Measurements from ENCODE around the gene HOMER3. TPM values are rescaled to one million over a fixed set of nuclear protein-coding genes. Genes with fewer than 3 reads are reported as not detected.

Gene HOMER3
- polyA plus RNA-seq, 3 donors: 45.1 to 88.1 (median 49.4) TPM

- Mint-ChIP-seq H3K36me3 (peaks cover 0 to 2% of the 10 kb centered on the region in 2 donors), H3K4me1 (peaks cover 52% of the 10 kb centered on the region), H3K27me3 (ENCODE audit: low read depth in 3 of 3) (peaks cover 0 to 2% (median 1%) of the 10 kb centered on the region in 3 donors), H3K4me3 (no peak overlapping the region), H3K27ac (peak overlapping the region; percentile 74 to 98 (median 87)), H3K9me3 (peaks cover 0 to 4% (median 0%) of the 10 kb centered on the region in 7 donors)
- no peak for TF ChIP-seq CTCF (IDR thresholded peaks at IDR 0.05)
- Histone ChIP-seq H3K79me2 (ENCODE audit: insufficient read depth, low read length) (no peaks in the 10 kb centered on the region), H2AFZ (ENCODE audit: insufficient read depth, low read depth, low read length, poor library complexity, severe bottlenecking) (no peak overlapping the region), H3K4me3 (replicated peaks in 1 of 3; ENCODE audit: low read depth in 2 of 3, low read length in 3 of 3) (no peak overlapping the region), H3K27me3 (ENCODE audit: control insufficient read depth in 2 of 2, insufficient read depth in 2 of 2, low read length in 2 of 2) (no peaks in the 10 kb centered on the region), H3K9me3 (replicated peaks in 1 of 2; ENCODE audit: control insufficient read depth in 1 of 2, insufficient read depth in 1 of 2, low read length in 2 of 2) (no peaks in the 10 kb centered on the region), H3K36me3 (replicated peaks in 1 of 2; ENCODE audit: control insufficient read depth in 1 of 2, insufficient read depth in 2 of 2, low read length in 2 of 2) (no peaks in the 10 kb centered on the region), H3K27ac (ENCODE audit: low read depth in 1 of 2, low read length in 2 of 2) (peak overlapping the region; percentile 82 to 97), H4K20me1 (ENCODE audit: insufficient read depth, low read length) (no peaks in the 10 kb centered on the region), H3K4me1 (ENCODE audit: control insufficient read depth in 1 of 2, insufficient read depth in 2 of 2, low read length in 2 of 2) (peaks cover 66 to 73% of the 10 kb centered on the region in 2 donors), H3K4me2 (replicated peaks; ENCODE audit: extremely low read depth, low read length, poor library complexity, severe bottlenecking) (no peak overlapping the region), H3K9ac (ENCODE audit: insufficient read depth, low read length, poor library complexity, severe bottlenecking) (peak overlapping the region; percentile 27)
- WGBS (ENCODE audit: insufficient coverage): 80% methylated on average over 1 of the region's 3 CpGs
- DNase-seq: peak; percentile 60 to 74 (median 70)
- intact Hi-C loops (cut with micrococcal nuclease): no loop called here
Observed at GRCh38 chr19:18975011-18975410, 34.0 kb upstream of the HOMER3 start.

GRCh38 chr19:18972851-18973250 is 31.8 kb upstream of the HOMER3 start:
- Histone ChIP-seq H3K27ac (ENCODE audit: low read depth in 1 of 2, low read length in 2 of 2) (peak overlapping the region; percentile 93 to 97), H4K20me1 (ENCODE audit: insufficient read depth, low read length) (no peaks in the 10 kb centered on the region), H3K4me2 (replicated peaks; ENCODE audit: extremely low read depth, low read length, poor library complexity, severe bottlenecking) (peak overlapping the region; percentile 74), H3K4me1 (ENCODE audit: control insufficient read depth in 1 of 2, insufficient read depth in 2 of 2, low read length in 2 of 2) (peaks cover 78 to 84% of the 10 kb centered on the region in 2 donors), H3K36me3 (replicated peaks in 1 of 2; ENCODE audit: control insufficient read depth in 1 of 2, insufficient read depth in 2 of 2, low read length in 2 of 2) (no peaks in the 10 kb centered on the region), H3K27me3 (ENCODE audit: control insufficient read depth in 2 of 2, insufficient read depth in 2 of 2, low read length in 2 of 2) (no peaks in the 10 kb centered on the region), H3K4me3 (replicated peaks in 1 of 3; ENCODE audit: low read depth in 2 of 3, low read length in 3 of 3) (peak overlapping the region in 1 of 3 experiments; percentile 59), H3K9ac (ENCODE audit: insufficient read depth, low read length, poor library complexity, severe bottlenecking) (peak overlapping the region; percentile 66), H3K9me3 (replicated peaks in 1 of 2; ENCODE audit: control insufficient read depth in 1 of 2, insufficient read depth in 1 of 2, low read length in 2 of 2) (no peaks in the 10 kb centered on the region), H3K79me2 (ENCODE audit: insufficient read depth, low read length) (no peaks in the 10 kb centered on the region), H2AFZ (ENCODE audit: insufficient read depth, low read depth, low read length, poor library complexity, severe bottlenecking) (peak overlapping the region; percentile 56)
- H3K27me3 Mint-ChIP-seq (ENCODE audit: low read depth in 3 of 3): peaks cover 0 to 1% (median 1%) of the 10 kb centered on the region in 3 donors
- intact Hi-C loops (cut with micrococcal nuclease): no loop called here
- peaks cover 0 to 2% of the 10 kb centered on the region in 2 donors for H3K36me3 Mint-ChIP-seq
- H3K9me3 Mint-ChIP-seq: peaks cover 0 to 2% (median 0%) of the 10 kb centered on the region in 7 donors
- DNase-seq: no peak
- 87% methylated on average over 2 of the region's 5 CpGs for WGBS (ENCODE audit: insufficient coverage)
- peak overlapping the region; percentile 97 to 99 (median 98) for H3K27ac Mint-ChIP-seq
- TF ChIP-seq CTCF (IDR thresholded peaks at IDR 0.05): no peak
- H3K4me1 Mint-ChIP-seq: peaks cover 59% of the 10 kb centered on the region
- peak overlapping the region; percentile 5 to 75 for H3K4me3 Mint-ChIP-seq
